SU-DHL-6 (cell line): ENCODE results near the gene TIMELESS.
"Not testable (repeated sequence)": the region's sequence is repeated elsewhere in the genome, so short reads cannot be mapped to it uniquely, and the experiment has no call there.

Source experiments
- CTCF ChIP-seq: fragments of 200-600 bp; sonication (generic); IDR thresholded peaks from one replicate; pipeline ENCODE4 v1.5.1; 2017; ENCODE audit warnings: antibody characterized with exemption, mild to moderate bottlenecking, low read length, moderate library complexity; ENCODE audit not compliant: insufficient read depth, poor library complexity, severe bottlenecking
- EZH2phosphoT487 ChIP-seq: fragments of 200-600 bp; sonication (generic), shearing (Covaris generic); conservative IDR thresholded peaks from 2 replicates; pipeline ENCODE4 v1.6.1; 2018; ENCODE audit warnings: mild to moderate bottlenecking, antibody characterized with exemption, low read length, moderate library complexity, mixed read lengths

- TF ChIP-seq CTCF, EZH2phosphoT487: not testable (repeated sequence)
Observed at GRCh38 chr12:56401612-56402011, 47.6 kb downstream of the TIMELESS start.
